Heart left ventricle (tissue), 16 donors: Measurements from ENCODE around the gene UBE2QL1. TPM values are rescaled to one million over a fixed set of nuclear protein-coding genes. Genes with fewer than 3 reads are reported as not detected.
A peak's percentile ranks its signal among the peaks of the same experiment; 100 is the strongest.

Experiments used
- ATAC-seq, 4 donors: fragments of 200-7000 bp; cut with Tn5 transposase; one replicate each; pipeline ENCODE4 v1.9.1; 2020 to 2022; ENCODE audit warnings: moderate library complexity in 4 of 4, mild to moderate bottlenecking in 3 of 4, moderate number of reproducible peaks in 1 of 4
- DNase-seq, 5 donors: peaks; one replicate each; pipeline ENCODE4 v3.0.0-alpha.2; 2020
- H3K27ac ChIP-seq, 12 donors: fragments of 200-600 bp; sonication (generic) in 4 of 12; one replicate each; pipeline versions ENCODE4 v1.5.0 to v1.8.0; 2016 to 2022; ENCODE audit warnings: mild to moderate bottlenecking in 2 of 12
- H3K27me3 ChIP-seq, 9 donors: fragments of 200-600 bp; sonication (generic) in 2 of 9; one replicate each; pipeline versions ENCODE4 v1.5.1 to v1.8.0; 2016 to 2022; ENCODE audit warnings: mild to moderate bottlenecking in 3 of 9
- H3K36me3 ChIP-seq, 9 donors: fragments of 200-600 bp; sonication (generic) in 2 of 9; one replicate each; pipeline versions ENCODE4 v1.5.0 to v1.8.0; 2018 to 2022; ENCODE audit warnings: mild to moderate bottlenecking in 2 of 9
- H3K4me1 ChIP-seq, 12 donors: fragments of 200-600 bp; sonication (generic) in 4 of 12; one replicate each; pipeline versions ENCODE4 v1.5.0 to v1.8.0; 2016 to 2022; ENCODE audit warnings: mild to moderate bottlenecking in 3 of 12
- H3K4me3 ChIP-seq, 12 donors: fragments of 200-600 bp; sonication (generic) in 4 of 12; one replicate each; pipeline versions ENCODE4 v1.5.0 to v1.8.0; 2017 to 2022; ENCODE audit warnings: mild to moderate bottlenecking in 9 of 12, moderate library complexity in 4 of 12
- H3K9me3 ChIP-seq, 12 donors: fragments of 200-600 bp; sonication (generic) in 4 of 12; one replicate each; pipeline versions ENCODE4 v1.5.0 to v1.8.0; 2016 to 2022; ENCODE audit warnings: mild to moderate bottlenecking in 1 of 12
- POLR2A ChIP-seq, 2 donors: fragments of 450-650 bp; IDR thresholded peaks; one replicate each; pipeline ENCODE4 v1.6.1; 2017; ENCODE audit warnings: antibody characterized with exemption in 2 of 2, mild to moderate bottlenecking in 2 of 2, moderate library complexity in 2 of 2
- WGBS, 4 donors: extraction: QIAGEN DNeasy Blood & Tissue Kit in 2 of 4; methylation state at CpG; one replicate each; pipeline versions ENCODE4 v1.1.5 to v1.1.7; 2013 to 2018; 5-methylcytosine and 5-hydroxymethylcytosine counted together
- intact Hi-C, 10 donors: fragments of 100-400 bp; cut with DNase I; formaldehyde crosslinking; loops; one replicate each; pipeline versions ENCODE4 v1.11.1 to v1.14.2; 2022
- polyA plus RNA-seq, 2 donors: library from polyadenylated mRNA; stranded (reverse); fragments of 200-250 nt; gene quantifications; one replicate each; pipeline ENCODE4 v1.2.3, GENCODE V29; 2013
- total RNA-seq, 9 donors: library from RNA; depleted of rRNA in 2 of 9; stranded (reverse); fragments of >200 nt in 2 of 9; fragmentation: NEBNext Ultra II Directional in 3 of 9; extraction: Animal tissue kit (Norgen Biotek cat#: 25700) in 3 of 9; gene quantifications; one replicate each; pipeline versions ENCODE4 v1.1.0 to v1.2.4, GENCODE V29; 2016 to 2023
- TF ChIP-seq, protein P1 (sequence below), 12 donors: fragments of 200-600 bp; sonication (generic) in 4 of 12; IDR thresholded peaks; one replicate each; pipeline versions ENCODE4 v1.5.0 to v1.8.0; 2018 to 2022; ENCODE audit warnings: antibody characterized with exemption in 12 of 12, mild to moderate bottlenecking in 5 of 12
- donor health status: ischemic (EF 13 %, LVEDD 7.1; RV severe dilation, severe dysfunction).
- donor health status: healthy with polysubstance abuse.
- donor health status: DM: no; HTN: yes; CAD: no.
- donor health status: DM: no; HTN: no; CAD: no.
- donor health status: ischemic (EF 25% LVEDD 6.9; RV normal size, moderate dysfunction).
- donor health status: ischemic (EF 25% LVEDD 5.7; RV mildly dilated, moderate dysfunction).
- donor health status: healthy.
- donor health status: DM: yes; HTN: yes; CAD: no.
- donor health status: ischemic (EF 35%, LVEDD 5.7; RV mildly dilated, moderate dysfunction).
- donor health status: nonischemic (EF 11% LVEDD 7.7; RV severe dilation, severe dysfunction).
- donor health status: DM: yes; HTN: yes; CAD: no.
- donor health status: PGD.
- donor health status: ischemic (EF 29% LVEDD 5.4; RV normal size, mild dysfunction).
- donor health status: nonischemic (EF 23%, LVEDD 6.1; RV moderate dilation, normal function).

Gene UBE2QL1
- total and polyA plus RNA-seq, 11 donors, result 9.8 to 32.0 (median 19.7) TPM

DNA sequence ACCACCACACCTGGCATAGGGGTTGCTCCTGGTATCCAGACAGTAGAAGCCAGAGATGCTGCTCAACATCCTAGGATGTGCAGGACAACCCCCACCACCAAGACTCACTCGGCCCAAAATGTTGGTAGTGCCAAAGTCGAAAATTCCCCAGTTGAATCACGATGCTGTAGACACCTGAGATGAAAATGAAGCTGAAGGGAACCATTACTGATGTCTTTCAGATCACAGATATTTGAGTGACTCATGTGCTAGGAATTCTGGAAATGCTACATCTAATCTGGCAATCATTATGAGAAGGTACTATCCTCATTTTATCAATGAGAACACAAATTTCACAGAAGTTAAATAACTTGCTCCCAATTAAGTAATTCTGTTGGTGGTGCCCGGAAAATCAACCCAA, 21.0 kb upstream of the UBE2QL1 start:
- H3K36me3 ChIP-seq, result no peaks in the 10 kb centered on the region
- no peaks in the 10 kb centered on the region for H3K27me3 ChIP-seq
- ATAC-seq (no peak), DNase-seq (no peak)
- H3K4me3 ChIP-seq, result no peak overlapping the region
- H3K27ac ChIP-seq, result no peak overlapping the region
- intact Hi-C loops, result no loop called here
- no peaks in the 10 kb centered on the region for H3K9me3 ChIP-seq
- TF ChIP-seq POLR2A (IDR thresholded peaks at IDR 0.05), result no peak
- TF ChIP-seq, protein P1, sequence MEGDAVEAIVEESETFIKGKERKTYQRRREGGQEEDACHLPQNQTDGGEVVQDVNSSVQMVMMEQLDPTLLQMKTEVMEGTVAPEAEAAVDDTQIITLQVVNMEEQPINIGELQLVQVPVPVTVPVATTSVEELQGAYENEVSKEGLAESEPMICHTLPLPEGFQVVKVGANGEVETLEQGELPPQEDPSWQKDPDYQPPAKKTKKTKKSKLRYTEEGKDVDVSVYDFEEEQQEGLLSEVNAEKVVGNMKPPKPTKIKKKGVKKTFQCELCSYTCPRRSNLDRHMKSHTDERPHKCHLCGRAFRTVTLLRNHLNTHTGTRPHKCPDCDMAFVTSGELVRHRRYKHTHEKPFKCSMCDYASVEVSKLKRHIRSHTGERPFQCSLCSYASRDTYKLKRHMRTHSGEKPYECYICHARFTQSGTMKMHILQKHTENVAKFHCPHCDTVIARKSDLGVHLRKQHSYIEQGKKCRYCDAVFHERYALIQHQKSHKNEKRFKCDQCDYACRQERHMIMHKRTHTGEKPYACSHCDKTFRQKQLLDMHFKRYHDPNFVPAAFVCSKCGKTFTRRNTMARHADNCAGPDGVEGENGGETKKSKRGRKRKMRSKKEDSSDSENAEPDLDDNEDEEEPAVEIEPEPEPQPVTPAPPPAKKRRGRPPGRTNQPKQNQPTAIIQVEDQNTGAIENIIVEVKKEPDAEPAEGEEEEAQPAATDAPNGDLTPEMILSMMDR (IDR thresholded peaks at IDR 0.05), result no peak
- 80 to 91% (median 85%) methylated on average over 4 of the region's 4 CpGs for WGBS, 4 donors
- peaks cover 0 to 26% (median 7%) of the 10 kb centered on the region in 12 donors for H3K4me1 ChIP-seq

GRCh38 chr5:6430418-6431028, 18.1 kb upstream of the UBE2QL1 start:
- H3K9me3 ChIP-seq, result no peaks in the 10 kb centered on the region
- no peaks in the 10 kb centered on the region for H3K36me3 ChIP-seq
- no peaks in the 10 kb centered on the region for H3K27me3 ChIP-seq
- no peak overlapping the region for H3K4me3 ChIP-seq
- intact Hi-C loops, result loop anchor here in 6 of 10 donors (2.0 to 10.0 kb wide), 4 partner anchors 52 to 936 kb away; partner anchors contain the start of gene MED10 (in 5 of the 6)
- peak in 1 of 2 donors; percentile 22 for TF ChIP-seq POLR2A (IDR thresholded peaks at IDR 0.05)
- TF ChIP-seq, protein P1 (IDR thresholded peaks at IDR 0.05), result no peak
- H3K27ac ChIP-seq, result peak overlapping the region; percentile 64 to 96 (median 86)
- DNase-seq (peak; percentile 73 to 87 (median 77)), ATAC-seq (peak; percentile 94 to 96 (median 94))
- H3K4me1 ChIP-seq, result peaks cover 0 to 27% (median 7%) of the 10 kb centered on the region in 12 donors
- WGBS, 4 donors, result 32 to 46% (median 33%) methylated on average over 8 to 10 of the region's 10 CpGs

- H3K36me3 ChIP-seq, result no peaks in the 10 kb centered on the region
- H3K4me1 ChIP-seq, result peaks cover 0 to 27% (median 7%) of the 10 kb centered on the region in 12 donors
- peak; percentile 60 to 83 (median 76) for ATAC-seq
- intact Hi-C loops, result loop anchor here in 6 of 10 donors (2.0 to 10.0 kb wide), 4 partner anchors 53 to 937 kb away; partner anchors contain the start of gene MED10 (in 5 of the 6)
- H3K27ac ChIP-seq, result peak overlapping the region; percentile 64 to 96 (median 86)
- H3K27me3 ChIP-seq, result no peaks in the 10 kb centered on the region
- no peak overlapping the region for H3K4me3 ChIP-seq
- no peak for DNase-seq
- no peaks in the 10 kb centered on the region for H3K9me3 ChIP-seq
- WGBS, 4 donors, result 45 to 52% (median 49%) methylated on average over 6 of the region's 6 CpGs
- TF ChIP-seq, protein P1 (IDR thresholded peaks at IDR 0.05), result no peak
- TF ChIP-seq POLR2A (IDR thresholded peaks at IDR 0.05), result no peak
Measured at GRCh38 chr5:6431214-6432195, 17.2 kb upstream of the UBE2QL1 start.
